ENCODE measurements around the gene SLC4A3. TPM values are rescaled to one million over a fixed set of nuclear protein-coding genes. Genes with fewer than 3 reads are reported as not detected.
"Not testable (repeated sequence)": the region's sequence is repeated elsewhere in the genome, so short reads cannot be mapped to it uniquely, and the experiment has no call there.

SLC4A3 gene
- total RNA-seq, 1 donor = under 0.01 TPM

DNA sequence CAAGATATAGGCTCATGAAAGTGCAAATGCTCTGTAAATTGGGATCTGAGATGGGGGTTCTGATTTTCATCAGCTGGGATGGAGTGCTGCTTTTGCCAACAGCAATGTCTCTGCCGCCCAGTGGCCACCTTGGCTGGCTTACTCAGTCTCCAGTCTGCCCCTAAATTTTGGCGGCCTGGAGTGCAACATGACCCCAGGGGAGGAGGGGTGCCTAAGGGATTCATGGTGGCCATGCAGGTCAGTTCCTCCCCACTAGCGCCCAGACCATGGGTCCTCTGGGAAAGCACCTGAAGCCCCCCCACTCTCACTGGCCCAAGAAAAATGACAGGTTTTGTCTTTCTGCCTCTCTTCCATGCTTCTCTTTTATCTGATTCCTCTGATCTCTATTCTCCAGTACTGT is 45.0 kb downstream of the SLC4A3 start:
- no peak for DNase-seq (ENCODE audit: low read depth in 2 of 3, low spot score in 2 of 3)

DNA sequence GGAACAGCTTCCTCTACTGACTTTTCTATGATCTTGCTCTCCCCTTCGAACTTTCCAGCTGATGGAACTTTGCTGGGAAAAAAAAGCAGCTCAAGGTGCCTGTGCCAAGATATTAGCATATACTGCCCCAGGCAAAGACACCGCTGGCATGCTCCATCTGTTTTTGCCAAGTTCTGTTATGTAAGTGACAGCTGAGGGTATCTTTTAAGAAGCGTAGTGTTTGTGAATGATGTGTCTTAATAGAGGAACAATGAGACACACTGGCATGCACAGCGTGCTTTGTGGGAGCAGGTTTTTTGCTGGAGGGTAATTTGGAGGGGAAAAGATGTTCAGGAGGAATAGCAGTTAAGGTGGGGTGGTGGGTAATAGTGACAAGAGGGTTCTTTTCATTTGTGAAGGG is 47.8 kb downstream of the SLC4A3 start:
- no peak for DNase-seq (ENCODE audit: low read depth in 2 of 3, low spot score in 2 of 3)

DNA sequence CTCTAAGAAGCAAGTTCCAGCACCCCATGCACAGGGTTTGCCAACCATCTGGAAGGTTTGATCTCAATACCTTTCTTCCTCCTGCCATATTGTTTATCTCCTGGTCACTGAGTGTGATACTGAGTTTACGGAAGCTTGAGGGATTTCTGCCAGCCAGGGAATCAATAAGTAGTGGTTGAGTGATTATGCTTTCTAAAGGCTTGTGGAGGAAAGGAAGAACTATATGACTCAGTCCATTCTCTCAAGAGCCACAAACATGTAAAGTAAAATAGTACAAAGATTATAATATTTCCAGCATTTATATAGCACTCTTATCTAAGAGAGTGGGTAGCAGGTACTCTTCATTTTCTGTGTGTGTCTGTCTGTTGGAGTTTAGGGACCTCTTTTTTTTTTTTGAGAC is 49.2 kb downstream of the SLC4A3 start:
- no peak for DNase-seq (ENCODE audit: low read depth in 2 of 3, low spot score in 2 of 3)

DNA sequence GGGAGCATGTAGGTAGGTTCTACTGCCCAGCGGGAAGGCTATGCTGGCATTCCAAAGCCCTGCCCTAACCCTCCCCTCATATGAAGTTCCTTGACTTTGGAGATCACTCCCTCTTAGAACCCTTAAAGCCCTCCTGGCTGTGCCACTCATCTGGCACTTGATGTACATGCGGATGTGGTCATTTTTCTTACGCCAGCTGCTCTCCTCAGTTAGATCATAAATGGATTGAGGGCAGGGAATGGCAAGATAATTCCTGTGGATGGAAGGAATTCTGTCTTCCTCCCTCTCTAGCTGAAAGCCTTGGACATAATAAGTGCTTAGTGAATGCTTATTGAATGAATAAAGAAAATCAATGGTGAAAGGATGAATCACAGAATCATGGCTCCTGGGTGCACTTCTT is 51.6 kb downstream of the SLC4A3 start:
- no peak for DNase-seq (ENCODE audit: low read depth in 2 of 3, low spot score in 2 of 3)

DNA sequence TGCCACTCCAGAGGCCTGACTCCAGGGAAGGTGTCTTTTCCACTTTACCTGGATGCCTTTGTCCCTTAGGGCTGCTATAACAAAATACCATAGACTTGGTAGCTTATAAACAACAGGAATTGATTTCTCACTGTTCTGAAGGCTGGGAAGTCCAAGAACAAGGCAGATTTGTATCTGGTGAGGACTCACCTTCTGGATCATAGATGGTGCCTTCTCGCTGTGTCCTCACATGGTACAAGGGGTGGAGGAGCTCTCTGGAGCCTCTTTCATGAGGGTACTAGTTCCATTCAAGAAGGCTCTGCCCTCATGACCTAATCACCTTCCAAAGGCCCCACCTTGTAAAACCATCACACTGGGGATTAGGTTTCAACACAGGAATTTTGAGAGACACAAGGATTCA is 52.1 kb downstream of the SLC4A3 start:
- no peak for DNase-seq (ENCODE audit: low read depth in 2 of 3, low spot score in 2 of 3)

DNA sequence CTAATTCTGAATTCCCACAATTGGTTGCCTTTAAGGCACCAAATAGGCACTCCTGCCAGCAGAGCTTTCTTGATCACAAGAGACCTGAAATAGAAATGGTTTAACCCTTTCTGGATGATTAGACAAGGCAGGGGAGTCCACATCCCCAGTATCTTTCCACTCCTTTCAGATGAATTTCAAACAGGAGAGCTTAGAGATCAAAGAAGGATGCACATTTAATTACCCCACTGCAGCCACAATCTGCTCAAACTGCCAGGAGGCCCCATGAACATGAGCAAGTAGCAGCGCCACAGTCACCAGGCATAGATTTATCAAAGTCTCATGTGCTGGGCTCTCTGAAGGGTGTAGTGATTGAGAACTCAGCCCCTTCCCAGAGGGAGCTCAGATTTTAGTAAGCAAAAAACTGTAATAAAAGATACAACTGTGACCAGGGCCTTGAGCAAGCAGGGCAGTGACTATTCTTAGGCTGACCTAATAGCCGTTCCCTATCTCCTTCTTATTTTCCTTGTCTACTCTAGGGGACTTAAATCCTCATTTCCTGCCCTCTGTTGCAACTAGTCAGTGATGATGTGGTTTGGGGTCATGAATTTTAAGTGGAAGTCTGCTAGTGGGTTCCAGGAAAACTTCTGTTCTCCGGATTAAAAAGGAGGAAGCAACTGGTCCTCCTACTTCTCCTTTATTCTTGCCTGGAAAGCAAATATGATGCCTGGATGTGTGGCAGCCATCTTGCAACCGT is 53.7 kb downstream of the SLC4A3 start:
- DNase-seq (ENCODE audit: low read depth in 2 of 3, low spot score in 2 of 3) = no peak

DNA sequence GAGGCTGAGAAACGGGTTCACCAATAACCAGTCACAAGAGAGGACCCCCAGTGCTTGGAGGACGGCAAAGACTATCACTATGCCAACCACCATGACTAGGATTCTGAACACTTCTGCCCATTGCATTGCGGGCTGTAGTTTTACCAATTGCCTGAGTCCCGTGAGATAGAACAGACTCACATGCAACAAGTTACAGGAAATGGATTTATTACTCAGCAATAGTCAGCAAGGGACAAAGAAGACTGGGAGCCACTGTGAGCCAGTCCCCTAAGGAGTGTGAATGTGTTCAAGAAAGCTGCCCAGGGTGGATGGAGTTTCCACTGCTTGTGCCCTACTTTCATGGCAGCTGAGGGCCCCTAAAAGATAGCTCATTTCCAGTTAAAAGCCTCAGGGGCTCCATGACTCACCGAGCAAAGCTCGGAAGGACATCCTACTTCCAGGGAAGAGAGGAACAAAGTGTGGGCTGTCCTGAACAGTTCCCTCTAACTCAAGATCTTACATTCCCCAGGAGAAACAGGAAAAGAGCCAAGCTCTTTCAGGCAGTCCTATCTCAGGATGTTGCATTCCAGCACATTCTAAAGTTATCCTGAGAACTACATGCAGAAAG is 54.4 kb downstream of the SLC4A3 start:
- DNase-seq (ENCODE audit: low read depth in 2 of 3, low spot score in 2 of 3) = no peak

DNA sequence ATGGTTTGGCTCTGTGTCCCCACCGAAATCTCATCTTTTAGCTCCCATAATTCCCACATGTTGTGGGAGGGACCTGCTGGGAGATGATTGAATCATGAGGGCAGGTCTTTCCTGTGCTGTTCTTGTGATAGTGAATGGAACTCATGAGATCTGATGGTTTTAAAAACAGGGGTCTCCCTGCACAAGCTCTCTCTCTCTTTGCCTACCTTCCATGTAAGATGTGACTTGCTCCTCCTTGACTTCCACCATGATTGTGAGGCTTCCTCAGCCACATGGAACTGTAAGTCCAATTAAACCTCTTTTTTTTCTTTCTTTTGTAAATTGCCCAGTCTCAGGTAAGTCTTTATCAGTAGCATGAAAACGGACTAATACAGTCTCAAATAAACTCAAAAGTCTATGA is 56.0 kb downstream of the SLC4A3 start:
- DNase-seq (ENCODE audit: low read depth in 2 of 3, low spot score in 2 of 3) = not testable (repeated sequence)

DNA sequence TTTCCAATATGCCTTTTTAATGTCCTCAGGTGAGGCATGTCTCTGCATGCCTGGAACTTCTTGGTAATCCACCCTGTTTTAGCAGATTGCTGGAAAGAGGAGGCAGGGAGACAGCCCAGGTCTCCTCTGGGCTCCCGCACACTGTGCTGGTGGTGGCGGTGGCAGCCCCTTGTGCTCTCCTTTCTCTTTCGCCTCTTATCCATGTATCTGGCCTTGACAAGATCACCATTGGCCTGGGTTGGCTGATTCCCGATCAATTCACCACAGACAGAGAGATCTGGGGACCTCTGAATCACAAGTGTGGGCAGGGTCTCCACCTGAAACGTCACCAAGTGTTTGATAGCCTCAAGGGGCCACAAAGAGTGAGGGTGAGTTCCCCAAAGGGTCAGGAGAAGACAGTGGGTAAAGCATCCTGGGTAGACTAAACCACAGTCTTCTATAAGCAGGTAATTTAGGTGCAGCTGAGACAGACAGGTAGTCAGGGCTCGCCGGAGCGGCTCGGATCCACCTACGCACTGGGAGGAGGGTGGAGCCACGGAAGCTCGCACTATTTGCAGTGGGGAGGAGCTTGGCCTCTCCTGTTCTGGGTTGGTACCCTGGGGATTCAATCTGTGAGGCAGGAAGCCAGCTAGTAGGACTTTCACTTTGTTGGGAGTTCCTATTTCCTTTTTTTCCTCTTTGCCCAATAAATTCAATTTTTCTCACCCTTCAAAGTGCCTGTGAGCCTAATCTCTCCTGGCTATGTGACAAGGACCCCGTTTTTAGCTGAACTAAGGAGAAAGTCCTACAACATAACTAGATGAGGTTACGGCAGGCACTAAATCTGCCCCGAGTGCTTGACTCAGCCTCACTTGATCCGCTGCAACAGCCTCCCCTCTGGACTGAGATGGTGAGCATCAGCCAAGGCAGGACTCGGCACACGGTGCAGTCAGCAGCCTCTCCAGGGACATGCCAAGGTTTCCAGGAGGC is 57.6 kb downstream of the SLC4A3 start:
- DNase-seq (ENCODE audit: low read depth in 2 of 3, low spot score in 2 of 3) = peak in 1 of 3 donors; percentile 6

DNA sequence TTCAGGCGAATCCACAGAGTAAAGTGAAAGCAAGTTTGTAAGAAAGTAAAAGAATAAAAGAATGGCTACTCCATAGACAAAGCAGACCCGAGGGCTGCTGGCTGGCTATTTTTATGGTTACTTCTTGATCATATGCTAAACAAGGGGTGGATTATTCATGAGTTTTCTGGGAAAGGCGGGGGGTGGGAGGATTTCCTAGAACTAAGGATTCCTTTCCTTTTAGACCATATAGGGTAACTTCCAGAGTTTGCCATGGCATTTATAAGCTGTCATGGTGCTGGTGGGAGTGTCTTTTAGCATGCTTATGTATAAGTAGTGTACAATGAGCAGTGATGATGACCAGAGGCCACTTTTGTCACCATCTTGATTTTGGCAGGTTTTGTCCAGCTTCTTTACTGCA is 59.8 kb downstream of the SLC4A3 start:
- no peak for DNase-seq (ENCODE audit: low read depth in 2 of 3, low spot score in 2 of 3)

DNA sequence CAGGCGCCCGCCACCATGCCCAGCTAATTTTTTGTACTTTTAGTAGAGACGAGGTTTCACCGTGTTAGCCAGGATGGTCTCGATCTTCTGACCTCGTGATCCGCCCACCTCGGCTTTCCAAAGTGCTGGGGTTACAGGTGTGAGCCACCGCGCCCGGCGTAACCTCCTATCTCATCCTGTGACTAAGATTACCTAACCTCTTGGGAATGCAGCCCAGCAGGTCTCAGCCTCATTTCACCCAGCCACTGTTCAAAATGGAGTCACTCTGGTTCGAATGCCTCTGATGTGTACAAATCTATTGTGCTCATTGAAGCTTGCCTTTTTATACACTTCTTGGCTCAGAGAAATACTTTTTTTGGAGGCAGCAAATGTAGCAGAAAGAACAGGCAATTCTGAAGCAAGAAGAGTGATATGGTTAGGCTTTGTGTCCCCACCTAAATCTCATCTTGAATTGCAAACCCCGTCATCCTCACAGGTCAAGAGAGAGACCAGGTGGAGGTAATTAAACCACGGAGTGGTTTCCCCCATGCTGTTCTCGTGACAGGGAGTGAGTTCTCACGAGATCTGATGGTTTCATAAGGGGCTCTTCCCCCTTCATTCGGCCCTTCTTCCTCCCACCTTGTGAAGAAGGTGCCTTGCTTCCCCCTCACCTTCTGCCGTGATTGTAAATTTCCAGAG is 60.6 kb downstream of the SLC4A3 start:
- DNase-seq (ENCODE audit: low read depth in 2 of 3, low spot score in 2 of 3) = no peak

DNA sequence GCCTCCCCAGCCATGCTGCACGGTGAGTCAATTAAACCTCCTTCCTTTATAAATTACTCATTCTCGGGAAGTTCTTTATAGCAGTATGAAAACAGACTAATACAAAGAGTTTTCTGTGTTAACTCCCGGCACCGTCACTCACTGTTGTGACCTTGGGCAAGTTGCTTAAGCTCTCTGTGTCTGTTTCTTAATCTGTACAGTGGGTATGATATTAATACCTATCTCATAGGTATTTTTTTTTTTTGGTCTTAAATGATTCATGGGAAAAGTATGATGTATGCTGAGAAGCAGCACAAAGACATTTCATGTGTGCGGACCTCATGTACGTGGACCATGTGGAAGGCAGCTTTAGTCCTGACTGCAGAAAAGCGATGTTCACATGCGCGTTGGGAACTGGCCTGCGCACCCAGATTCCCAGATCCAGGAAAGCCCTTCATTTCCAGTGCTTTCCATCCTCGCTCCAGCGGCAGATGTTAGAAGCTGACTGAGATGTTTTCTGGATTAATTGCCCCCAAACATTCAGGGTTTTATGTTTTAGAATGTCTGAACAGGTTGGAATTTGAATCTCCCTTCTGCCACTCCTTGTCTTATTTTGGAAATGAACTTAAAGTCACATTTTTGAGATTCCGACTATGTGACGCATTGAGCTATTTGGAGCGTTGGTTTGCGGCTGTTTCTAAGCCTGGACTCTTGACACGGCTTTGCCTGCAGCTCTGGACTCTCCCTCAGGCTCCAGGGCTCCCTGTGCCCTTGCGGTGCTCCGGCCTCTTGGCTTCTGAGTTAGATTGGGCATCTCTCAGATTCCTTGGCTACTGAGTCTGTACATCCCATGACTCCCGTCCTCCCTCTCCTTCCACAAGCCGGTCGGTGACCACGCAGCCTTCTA is 61.4 kb downstream of the SLC4A3 start:
- DNase-seq (ENCODE audit: low read depth in 2 of 3, low spot score in 2 of 3) = no peak

DNA sequence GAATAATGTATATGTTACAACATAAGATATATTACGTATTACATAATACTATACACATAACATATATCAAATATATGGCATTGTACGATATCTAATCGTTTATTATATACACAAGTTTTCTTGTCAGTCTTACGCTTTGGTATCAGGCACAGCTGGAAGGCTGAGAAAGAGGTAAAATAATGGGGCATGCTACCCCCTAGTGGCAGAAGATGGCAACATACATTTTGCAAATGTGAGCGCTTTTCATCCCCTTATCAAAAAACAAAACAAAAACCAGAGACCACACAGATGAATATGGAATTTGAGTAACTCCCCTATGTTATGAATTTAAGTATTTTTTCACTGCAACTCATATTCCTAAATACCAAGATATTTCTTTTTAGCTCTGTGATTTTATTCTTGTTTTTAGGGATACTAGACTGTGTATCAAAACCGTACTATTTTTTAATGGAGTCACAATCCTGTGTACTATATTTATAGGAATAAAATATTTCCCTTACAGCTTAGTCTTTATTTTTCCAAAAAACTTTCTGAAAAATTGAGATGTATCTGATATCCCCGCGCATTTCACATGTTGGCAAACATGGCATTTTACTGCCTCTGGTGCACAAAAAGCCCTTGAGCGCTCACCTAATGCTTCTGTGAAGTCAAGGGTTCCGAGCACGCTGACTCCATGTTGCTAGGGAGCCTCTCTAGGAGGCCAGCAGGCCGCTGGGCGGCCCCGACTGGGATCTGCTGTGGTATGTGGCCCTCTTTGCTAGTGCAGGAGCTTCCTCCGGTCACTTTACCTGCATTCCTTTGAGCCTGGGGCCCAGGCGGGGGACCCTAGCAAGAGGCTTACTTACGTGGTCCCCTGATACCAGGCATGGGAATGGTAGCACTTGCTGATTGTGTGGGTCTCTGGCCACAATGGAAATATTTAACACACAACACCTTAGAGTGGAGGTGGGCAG is 62.5 kb downstream of the SLC4A3 start:
- DNase-seq (ENCODE audit: low read depth in 2 of 3, low spot score in 2 of 3) = peak in 2 of 3 donors; percentile 43 to 72

DNA sequence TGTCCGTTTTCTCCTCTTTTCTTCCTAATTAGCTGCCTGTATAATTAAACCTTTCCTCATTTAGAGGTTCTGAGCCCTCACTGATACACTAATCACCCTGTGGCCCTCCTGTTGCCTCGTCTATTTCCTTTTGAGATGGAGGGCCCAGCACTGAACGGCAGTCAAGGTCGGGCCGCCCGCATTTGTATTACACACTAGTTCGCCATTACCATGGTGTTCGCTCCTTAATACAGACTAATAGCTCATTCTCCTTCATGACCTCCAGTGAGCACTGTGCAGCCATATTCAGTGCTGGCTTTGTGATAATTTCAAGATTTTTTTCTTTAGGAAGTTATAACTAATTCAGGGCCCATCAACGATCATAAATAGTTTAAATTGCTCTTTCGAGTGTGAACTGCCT is 64.1 kb downstream of the SLC4A3 start:
- no peak for DNase-seq (ENCODE audit: low read depth in 2 of 3, low spot score in 2 of 3)

Small RNAs within 50 kb of the gene (small RNA-seq; reads per million reads assigned to genes)
- gene RN7SKP213 = not detected

Other genes starting within 250 kb of the SLC4A3 start
- gene DNPEP, start 239.7 kb upstream of the SLC4A3 start, total RNA-seq = 118 TPM
- gene DES, start 209.3 kb upstream of the SLC4A3 start, total RNA-seq = not detected
- gene SPEG, start 192.8 kb upstream of the SLC4A3 start, total RNA-seq = 0.81 TPM
- 32.0 TPM for gene GMPPA, start 128.7 kb upstream of the SLC4A3 start, total RNA-seq
- 0.27 TPM for gene ASIC4, start 113.1 kb upstream of the SLC4A3 start, total RNA-seq
- 10.2 TPM for gene CHPF, start 83.8 kb upstream of the SLC4A3 start, total RNA-seq
- gene TMEM198, start 83.6 kb upstream of the SLC4A3 start, total RNA-seq = 0.54 TPM
- 114 TPM for gene OBSL1, start 56.1 kb upstream of the SLC4A3 start, total RNA-seq
- gene INHA, start 55.3 kb upstream of the SLC4A3 start, total RNA-seq = 0.27 TPM
- gene STK11IP, start 29.8 kb upstream of the SLC4A3 start, total RNA-seq = 30.2 TPM